ENCODE data around the gene BORCS5.

BORCS5 gene

DNA sequence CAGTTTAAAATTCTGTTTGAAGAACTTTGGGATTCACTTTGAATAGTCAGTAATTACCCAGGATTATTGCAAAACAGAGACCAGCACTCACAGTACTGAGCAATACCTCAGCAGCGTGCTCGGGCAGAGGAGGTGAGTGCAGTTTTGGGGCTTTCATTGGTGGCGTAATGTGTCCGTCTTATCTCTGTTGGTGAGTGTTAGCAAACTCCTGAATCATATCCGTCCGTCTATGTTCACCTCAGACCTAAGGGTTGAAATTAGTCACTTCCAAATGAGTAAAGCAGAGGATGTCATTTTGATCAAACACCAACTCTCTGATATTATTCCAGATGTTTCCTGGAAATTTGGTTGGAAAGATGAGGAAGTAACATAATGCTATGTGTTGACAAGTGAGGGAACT lies 82.8 kb downstream of the BORCS5 start:
- no peak overlapping the region for H3K4me3 ChIP-seq (ENCODE audit: insufficient read depth, low read length, poor library complexity, severe bottlenecking)
- no peak overlapping the region for H2AFZ ChIP-seq (ENCODE audit: low read depth, low read length, severe bottlenecking)
- no peaks in the 10 kb centered on the region for H4K20me1 ChIP-seq (ENCODE audit: low read depth, low read length)
- no peak overlapping the region for H3K4me2 ChIP-seq (ENCODE audit: low read depth, low read length, poor library complexity, severe bottlenecking)
- H3K79me2 ChIP-seq (ENCODE audit: insufficient read depth, low read length), result no peaks in the 10 kb centered on the region
- H3K27ac ChIP-seq (ENCODE audit: low read depth, low read length), result no peak overlapping the region
- H3K9me2 ChIP-seq (replicated peaks; ENCODE audit: insufficient read depth, low read length), result no peaks in the 10 kb centered on the region
- H3K9me3 ChIP-seq (ENCODE audit: insufficient read depth, low read length), result no peaks in the 10 kb centered on the region
- H3F3A ChIP-seq (ENCODE audit: insufficient read depth), result no peaks in the 10 kb centered on the region
- TF ChIP-seq, protein P1, sequence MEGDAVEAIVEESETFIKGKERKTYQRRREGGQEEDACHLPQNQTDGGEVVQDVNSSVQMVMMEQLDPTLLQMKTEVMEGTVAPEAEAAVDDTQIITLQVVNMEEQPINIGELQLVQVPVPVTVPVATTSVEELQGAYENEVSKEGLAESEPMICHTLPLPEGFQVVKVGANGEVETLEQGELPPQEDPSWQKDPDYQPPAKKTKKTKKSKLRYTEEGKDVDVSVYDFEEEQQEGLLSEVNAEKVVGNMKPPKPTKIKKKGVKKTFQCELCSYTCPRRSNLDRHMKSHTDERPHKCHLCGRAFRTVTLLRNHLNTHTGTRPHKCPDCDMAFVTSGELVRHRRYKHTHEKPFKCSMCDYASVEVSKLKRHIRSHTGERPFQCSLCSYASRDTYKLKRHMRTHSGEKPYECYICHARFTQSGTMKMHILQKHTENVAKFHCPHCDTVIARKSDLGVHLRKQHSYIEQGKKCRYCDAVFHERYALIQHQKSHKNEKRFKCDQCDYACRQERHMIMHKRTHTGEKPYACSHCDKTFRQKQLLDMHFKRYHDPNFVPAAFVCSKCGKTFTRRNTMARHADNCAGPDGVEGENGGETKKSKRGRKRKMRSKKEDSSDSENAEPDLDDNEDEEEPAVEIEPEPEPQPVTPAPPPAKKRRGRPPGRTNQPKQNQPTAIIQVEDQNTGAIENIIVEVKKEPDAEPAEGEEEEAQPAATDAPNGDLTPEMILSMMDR (IDR thresholded peaks at IDR 0.05; ENCODE audit: insufficient read depth, low read length, poor library complexity, severe bottlenecking), result no peak
- no peak for TF ChIP-seq EZH2phosphoT487 (conservative IDR thresholded peaks at IDR 0.05; ENCODE audit: low read length)
- no peak overlapping the region for H3K9ac ChIP-seq (ENCODE audit: low read length)
- H3K36me3 ChIP-seq (ENCODE audit: low read length), result no peaks in the 10 kb centered on the region
- no peaks in the 10 kb centered on the region for H3K27me3 ChIP-seq (ENCODE audit: low read length)

DNA sequence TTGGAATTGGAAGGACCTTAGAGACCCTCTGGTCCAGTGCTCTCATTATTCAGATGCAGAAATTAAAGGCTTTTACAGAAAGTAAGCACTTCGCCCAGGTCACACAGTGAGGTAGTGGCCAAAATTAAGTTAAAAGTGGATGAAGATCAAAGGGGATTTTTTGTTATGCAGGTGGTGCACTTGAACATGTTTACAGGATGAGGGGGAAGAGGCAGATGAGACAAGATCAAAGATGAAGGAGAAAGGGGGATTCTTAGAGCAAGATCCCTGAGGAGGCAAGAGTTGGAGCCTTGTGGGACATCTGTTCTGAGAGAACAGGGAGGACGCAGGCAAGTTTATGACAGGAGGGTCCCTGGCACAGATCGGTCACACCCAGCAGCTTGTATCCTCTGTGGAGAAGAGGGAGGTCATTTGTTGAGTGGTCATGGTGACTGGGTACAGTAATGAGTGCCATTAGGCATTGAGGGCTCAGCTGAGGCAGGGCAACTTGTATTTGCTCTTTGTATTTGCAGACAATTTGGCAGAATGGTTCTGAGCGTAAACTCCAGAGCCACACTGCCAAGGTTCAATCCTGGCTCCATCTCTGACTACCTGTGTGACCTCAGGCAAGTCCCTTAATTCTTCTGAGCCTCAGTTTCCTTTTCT lies 84.0 kb downstream of the BORCS5 start:
- Histone ChIP-seq H3K27me3 (ENCODE audit: low read length) (no peaks in the 10 kb centered on the region), H3K9me2 (replicated peaks; ENCODE audit: insufficient read depth, low read length) (no peaks in the 10 kb centered on the region), H3K4me2 (ENCODE audit: low read depth, low read length, poor library complexity, severe bottlenecking) (no peak overlapping the region), H3K9me3 (ENCODE audit: insufficient read depth, low read length) (no peaks in the 10 kb centered on the region), H3K4me3 (ENCODE audit: insufficient read depth, low read length, poor library complexity, severe bottlenecking) (no peak overlapping the region), H3F3A (ENCODE audit: insufficient read depth) (no peaks in the 10 kb centered on the region), H3K79me2 (ENCODE audit: insufficient read depth, low read length) (no peaks in the 10 kb centered on the region), H2AFZ (ENCODE audit: low read depth, low read length, severe bottlenecking) (no peak overlapping the region), H4K20me1 (ENCODE audit: low read depth, low read length) (no peaks in the 10 kb centered on the region), H3K9ac (ENCODE audit: low read length) (no peak overlapping the region), H3K27ac (ENCODE audit: low read depth, low read length) (no peak overlapping the region), H3K36me3 (ENCODE audit: low read length) (no peaks in the 10 kb centered on the region)
- no peak for TF ChIP-seq EZH2phosphoT487 (conservative IDR thresholded peaks at IDR 0.05; ENCODE audit: low read length)
- TF ChIP-seq, protein P1 (IDR thresholded peaks at IDR 0.05; ENCODE audit: insufficient read depth, low read length, poor library complexity, severe bottlenecking), result no peak

DNA sequence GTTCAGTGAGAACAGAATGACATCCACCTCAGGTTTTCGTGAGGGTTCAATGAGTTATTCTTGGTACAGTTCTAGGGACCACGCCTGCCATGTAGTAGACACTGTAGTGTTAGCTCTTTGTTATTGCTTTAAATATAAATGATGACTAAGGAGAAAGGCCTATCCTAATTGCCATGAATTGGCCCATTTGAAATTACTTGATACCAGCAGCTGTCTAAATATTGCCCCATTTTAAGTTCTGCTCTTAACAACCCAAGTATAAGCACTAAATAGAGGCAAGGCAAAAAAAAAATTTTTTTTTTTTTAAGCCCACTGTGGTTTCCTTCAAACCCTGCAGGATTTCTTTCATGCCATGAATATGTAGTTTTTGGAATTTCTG lies 84.5 kb downstream of the BORCS5 start:
- Histone ChIP-seq H3K4me2 (ENCODE audit: low read depth, low read length, poor library complexity, severe bottlenecking) (no peak overlapping the region), H3K9me2 (replicated peaks; ENCODE audit: insufficient read depth, low read length) (no peaks in the 10 kb centered on the region), H3K27ac (ENCODE audit: low read depth, low read length) (no peak overlapping the region), H3K9me3 (ENCODE audit: insufficient read depth, low read length) (no peaks in the 10 kb centered on the region), H3K79me2 (ENCODE audit: insufficient read depth, low read length) (no peaks in the 10 kb centered on the region), H2AFZ (ENCODE audit: low read depth, low read length, severe bottlenecking) (no peak overlapping the region), H3K4me3 (ENCODE audit: insufficient read depth, low read length, poor library complexity, severe bottlenecking) (no peak overlapping the region), H4K20me1 (ENCODE audit: low read depth, low read length) (no peaks in the 10 kb centered on the region), H3K36me3 (ENCODE audit: low read length) (no peaks in the 10 kb centered on the region), H3K9ac (ENCODE audit: low read length) (no peak overlapping the region), H3F3A (ENCODE audit: insufficient read depth) (no peaks in the 10 kb centered on the region), H3K27me3 (ENCODE audit: low read length) (no peaks in the 10 kb centered on the region)
- TF ChIP-seq, protein P1 (IDR thresholded peaks at IDR 0.05; ENCODE audit: insufficient read depth, low read length, poor library complexity, severe bottlenecking), result no peak
- TF ChIP-seq EZH2phosphoT487 (conservative IDR thresholded peaks at IDR 0.05; ENCODE audit: low read length), result no peak
